ENCODE measurements around the gene OR10A3.
"Not testable (repeated sequence)": the region's sequence is repeated elsewhere in the genome, so short reads cannot be mapped to it uniquely, and the experiment has no call there.

OR10A3 gene, protein sequence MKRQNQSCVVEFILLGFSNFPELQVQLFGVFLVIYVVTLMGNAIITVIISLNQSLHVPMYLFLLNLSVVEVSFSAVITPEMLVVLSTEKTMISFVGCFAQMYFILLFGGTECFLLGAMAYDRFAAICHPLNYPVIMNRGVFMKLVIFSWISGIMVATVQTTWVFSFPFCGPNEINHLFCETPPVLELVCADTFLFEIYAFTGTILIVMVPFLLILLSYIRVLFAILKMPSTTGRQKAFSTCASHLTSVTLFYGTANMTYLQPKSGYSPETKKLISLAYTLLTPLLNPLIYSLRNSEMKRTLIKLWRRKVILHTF

DNA sequence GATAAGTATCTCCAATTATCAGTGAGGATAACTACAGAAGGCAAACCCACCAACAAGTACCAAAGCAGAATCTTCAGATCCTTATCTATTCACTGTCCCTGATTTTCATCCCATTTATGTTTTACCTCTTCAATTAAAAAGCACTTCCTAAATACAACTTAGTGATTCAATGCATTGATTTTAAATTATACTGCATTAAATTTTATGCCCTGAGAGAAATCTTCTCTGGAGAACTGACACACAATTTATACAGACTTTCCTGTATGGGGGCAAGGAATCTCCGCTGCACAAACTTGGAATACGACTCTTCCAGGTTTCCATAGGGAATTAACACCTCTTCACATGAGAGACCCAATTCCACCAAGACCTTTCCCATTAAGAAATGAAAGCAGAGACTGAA is at the start of gene OR10A3:
TSS of gene OR10A3 (minus strand) at position 101 of the 400 bp plus-strand sequence. CDS start 2,188 bp downstream, outside the sequence.
- DNase-seq (ENCODE audit: low read depth) = no peak

- DNase-seq (ENCODE audit: low read depth) = not testable (repeated sequence)
Measured at GRCh38 chr11:7987560-7987883, 46.0 kb upstream of the OR10A3 start.

- peak; percentile 100 for DNase-seq (ENCODE audit: low read depth)
Measured at GRCh38 chr11:7986768-7987559, 45.5 kb upstream of the OR10A3 start, which contains the start of gene EIF3F. TSS of gene EIF3F (plus strand) at chr11:7987337. CDS start at chr11:7987353, 16 bp downstream.

DNA sequence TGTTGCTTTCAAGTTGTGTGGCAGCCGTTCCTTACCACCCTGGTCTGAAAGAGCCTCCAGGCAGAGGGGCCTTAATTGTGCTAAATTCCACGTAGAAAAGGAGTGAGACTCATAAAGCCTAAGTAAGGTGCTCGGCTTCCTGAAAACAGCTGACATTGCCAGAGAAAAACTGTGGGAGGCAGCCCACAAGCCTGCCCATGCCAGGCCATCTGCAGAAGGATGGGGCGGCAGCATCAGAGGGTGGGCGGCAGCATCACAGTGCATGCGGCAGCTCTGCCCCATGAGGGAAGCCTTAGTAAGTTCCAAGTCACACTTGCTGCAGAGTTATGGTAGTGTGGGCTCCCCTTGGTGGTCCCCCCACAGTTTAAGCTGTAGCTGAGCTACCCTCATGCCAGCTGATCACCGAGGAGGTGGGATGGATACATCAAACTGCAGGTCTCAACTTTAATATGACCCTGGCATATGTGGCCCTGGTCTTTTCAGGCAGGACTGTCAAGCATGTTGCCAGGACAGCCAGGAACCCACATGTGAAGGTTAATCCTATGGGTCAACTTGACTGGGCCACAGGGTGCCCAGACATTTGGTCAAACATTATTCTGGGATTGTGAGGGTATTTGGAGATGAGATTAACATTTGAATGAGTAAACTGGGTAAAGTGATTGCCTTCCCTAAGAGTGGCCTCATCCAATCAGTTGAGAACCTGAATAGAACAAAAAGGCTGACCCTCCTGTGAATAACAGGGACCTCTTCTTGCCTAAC is 42.5 kb upstream of the OR10A3 start:
- DNase-seq (ENCODE audit: low read depth) = no peak

DNA sequence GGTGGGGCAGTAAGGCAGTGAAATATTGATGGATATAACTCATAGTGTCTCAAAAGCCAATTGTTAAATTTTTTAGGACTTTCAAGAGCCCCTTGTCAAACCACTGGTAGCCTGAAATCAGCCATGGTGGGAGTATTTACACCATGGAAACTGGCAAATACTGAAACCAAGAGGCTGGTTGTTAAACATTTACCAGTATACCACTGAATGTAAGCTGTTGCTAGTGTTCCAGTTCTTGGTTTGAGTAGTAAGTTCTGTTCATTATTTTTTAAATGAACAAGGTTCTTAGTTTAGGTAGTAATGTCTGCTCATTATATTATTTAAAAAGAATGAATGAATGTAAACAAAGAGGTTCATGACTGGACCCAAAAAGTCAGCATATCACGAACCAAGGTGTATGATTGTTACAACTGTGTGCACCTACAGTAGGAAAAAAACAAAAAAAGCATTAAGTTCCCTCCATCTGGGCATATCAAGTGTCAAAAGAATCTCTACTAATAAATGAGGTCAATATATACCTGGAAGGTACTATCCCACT is 41.1 kb upstream of the OR10A3 start:
- DNase-seq (ENCODE audit: low read depth) = no peak

DNA sequence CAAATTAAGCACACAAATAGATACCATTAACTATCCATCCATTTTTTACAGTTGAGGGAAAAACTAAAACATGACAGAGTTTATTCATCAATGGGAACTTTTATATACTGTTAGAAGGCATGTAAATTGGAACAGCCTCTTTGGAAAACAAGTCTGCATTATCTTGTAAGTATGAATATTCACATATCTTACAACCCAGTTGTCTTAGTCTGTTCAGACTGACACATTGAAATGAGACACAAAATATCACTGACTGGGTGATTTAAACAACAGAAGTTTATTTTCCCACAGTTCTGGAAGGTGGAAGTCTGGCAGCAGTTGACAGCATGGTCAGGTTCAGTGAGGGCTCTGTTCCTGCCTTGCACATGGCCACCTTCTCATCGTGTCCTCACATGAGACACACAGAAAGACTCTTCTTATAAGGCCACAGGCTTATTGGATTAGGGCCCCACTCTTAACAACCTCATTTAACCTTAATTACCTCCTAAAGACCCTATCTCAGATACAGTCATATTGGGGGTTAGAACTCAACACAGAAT is 40.2 kb upstream of the OR10A3 start:
- DNase-seq (ENCODE audit: low read depth) = no peak

GRCh38 chr11:7977232-7977917 is 35.9 kb upstream of the OR10A3 start:
- DNase-seq (ENCODE audit: low read depth) = peak; percentile 95

DNA sequence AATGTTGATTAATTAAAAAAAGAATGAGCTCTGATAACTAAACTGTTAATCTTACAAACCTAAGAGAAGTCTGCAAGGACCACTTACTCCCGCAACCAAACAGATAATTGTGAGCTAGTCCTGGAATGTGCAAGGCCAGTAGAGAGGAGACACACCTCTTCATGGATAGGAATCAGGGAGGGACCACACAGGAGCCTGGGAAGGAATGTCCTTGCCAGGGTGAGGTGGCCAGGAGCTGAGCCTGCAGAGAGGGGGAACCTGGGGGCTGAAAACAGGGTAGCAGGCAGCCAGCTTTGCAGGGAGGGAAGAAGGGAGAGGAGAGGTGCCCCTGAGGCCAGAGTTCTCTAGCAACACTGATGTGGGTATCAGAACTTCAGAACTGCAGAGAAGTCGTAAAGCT is 33.2 kb upstream of the OR10A3 start:
- DNase-seq (ENCODE audit: low read depth) = no peak

GRCh38 chr11:7973011-7973410 is 31.5 kb upstream of the OR10A3 start:
- DNase-seq (ENCODE audit: low read depth) = no peak

DNA sequence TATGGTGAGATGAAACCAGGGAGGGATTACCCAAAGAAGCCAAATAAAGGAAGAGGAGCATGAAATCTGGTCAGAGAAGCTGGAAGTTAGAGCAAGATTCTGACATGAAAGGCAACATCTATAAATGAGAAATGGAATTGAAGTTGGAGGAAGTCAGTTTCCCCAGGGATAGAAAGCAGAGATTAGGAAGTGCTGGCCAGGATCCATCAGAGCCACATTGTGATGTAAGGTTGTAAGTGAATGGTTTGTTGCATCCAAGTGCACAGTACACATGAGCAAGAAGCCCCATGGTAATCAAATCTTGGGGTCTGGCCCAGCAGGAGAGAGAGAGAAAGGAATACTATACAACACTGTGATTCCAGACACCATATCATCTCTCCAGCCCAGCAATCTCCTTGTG is 30.3 kb upstream of the OR10A3 start:
- DNase-seq (ENCODE audit: low read depth) = no peak

DNA sequence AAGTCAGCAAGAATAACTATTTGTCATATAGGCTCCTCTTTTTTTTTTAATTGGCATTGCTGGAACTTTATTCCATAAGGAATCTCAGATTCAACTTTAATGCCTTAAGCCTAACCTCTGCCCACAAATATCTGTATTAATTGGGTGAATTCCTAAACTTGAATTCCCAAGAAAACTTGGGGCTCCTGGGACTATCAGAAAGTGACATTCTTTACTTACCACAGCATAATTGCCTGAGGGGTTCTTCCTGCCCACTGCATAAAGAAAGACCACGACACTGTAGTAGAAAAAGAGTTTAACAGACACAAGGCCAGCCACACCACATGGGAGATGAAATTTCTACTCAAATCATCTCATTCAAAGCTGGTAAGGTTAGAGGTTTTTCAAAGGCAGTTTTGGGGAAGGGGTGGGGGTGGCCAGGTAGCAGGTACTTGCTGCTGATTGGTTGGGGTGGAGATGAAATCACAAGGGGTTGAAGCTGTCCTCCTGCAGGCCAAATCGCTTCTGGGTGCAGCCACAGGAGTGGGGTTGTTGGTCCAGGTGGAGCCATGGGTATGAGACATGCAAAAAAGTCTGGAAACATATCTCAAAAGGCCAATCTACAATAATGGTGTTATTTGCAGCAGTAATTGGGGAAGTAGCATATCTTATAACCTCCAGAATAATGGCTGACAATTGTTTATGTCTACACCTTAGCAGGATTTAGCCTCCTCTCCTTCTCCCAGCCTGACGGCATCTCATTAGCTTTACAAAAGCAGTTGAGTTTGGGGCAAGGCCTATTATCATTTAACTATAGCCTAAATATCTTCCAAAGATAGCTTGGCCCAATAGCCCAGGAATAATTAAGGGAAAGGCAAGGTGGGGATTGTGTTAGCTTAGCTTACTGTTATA is 28.5 kb upstream of the OR10A3 start:
- no peak for DNase-seq (ENCODE audit: low read depth)

GRCh38 chr11:7968686-7969085 is 27.2 kb upstream of the OR10A3 start:
- DNase-seq (ENCODE audit: low read depth) = no peak

DNA sequence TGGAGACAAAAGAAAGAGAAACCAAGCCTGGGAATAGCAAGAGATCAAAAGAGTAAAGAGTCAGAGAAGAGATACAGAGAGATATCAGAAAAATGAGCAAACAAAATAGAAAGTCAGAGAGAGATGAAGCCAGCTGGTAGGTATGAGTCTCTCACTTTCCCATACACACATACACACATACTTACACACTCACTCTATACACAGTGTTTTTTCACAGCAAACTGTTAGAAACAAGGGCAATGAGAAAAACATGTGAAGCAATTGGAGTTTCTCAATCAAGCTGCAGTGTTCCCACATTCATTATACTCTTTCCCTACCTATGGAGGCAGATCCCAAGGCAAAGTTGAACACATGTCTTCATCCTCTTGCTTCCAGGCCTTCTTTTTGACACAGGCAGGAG is 26.3 kb upstream of the OR10A3 start:
- DNase-seq (ENCODE audit: low read depth) = no peak

- DNase-seq (ENCODE audit: low read depth) = no peak
Measured at GRCh38 chr11:7967097-7967496, 25.6 kb upstream of the OR10A3 start.

GRCh38 chr11:7965386-7965785 is 23.9 kb upstream of the OR10A3 start, which contains the start of gene NLRP10:
TSS of gene NLRP10 (minus strand) at chr11:7965447. CDS start at chr11:7963495, 1,952 bp downstream.
- peak; percentile 95 for DNase-seq (ENCODE audit: low read depth)

GRCh38 chr11:7964873-7965272 is 23.4 kb upstream of the OR10A3 start:
- DNase-seq (ENCODE audit: low read depth) = peak; percentile 83

DNA sequence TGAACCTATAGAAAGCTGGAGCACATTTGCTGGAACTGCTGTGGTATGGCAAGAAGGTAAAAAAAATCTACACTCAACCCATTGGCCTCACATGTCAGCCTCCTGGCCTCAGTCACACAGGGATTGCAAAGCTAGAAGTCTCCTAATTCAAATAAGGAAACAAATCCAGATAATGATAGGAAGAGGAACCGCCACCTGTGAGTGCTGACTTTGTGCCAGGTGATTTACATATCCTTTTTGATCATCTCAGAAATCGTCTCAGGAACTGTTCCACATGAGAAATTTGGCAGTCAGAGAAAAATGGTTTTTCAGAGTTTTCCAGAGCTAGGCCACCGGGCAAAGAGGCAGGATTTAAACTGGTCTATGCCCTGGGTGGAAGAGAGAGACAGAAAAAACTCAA is 22.8 kb upstream of the OR10A3 start:
- no peak for DNase-seq (ENCODE audit: low read depth)

GRCh38 chr11:7955191-7955590 is 13.7 kb upstream of the OR10A3 start:
- DNase-seq (ENCODE audit: low read depth) = no peak

GRCh38 chr11:7949934-7950333 is 8.4 kb upstream of the OR10A3 start:
- no peak for DNase-seq (ENCODE audit: low read depth)

DNA sequence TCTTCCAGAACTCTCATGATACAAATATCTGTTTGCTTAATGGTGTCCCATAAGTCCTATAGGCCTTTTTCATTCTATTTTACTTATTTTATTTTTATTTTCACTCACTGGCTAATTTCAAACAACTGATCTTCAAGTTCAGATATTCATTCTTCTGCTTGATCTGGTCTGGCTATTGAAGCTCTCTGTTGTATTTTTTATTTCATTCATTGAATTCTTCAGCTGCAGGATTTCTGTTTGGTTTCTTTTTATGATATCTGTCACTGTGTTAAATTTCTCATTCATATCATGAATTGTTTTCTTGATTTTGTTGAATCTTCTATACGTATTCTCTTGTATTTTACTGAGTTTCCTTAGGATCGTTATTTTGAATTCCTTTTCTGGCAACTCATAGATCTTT is 2.6 kb upstream of the OR10A3 start:
- no peak for DNase-seq (ENCODE audit: low read depth)

Measured in HS-27A (cell line).